ENCODE results near the gene MYO3B.

Gene MYO3B

GRCh38 chr2:170335351-170335750 is 157.4 kb downstream of the MYO3B start:
- no peaks in the 10 kb centered on the region for H3K9me3 ChIP-seq (ENCODE audit: insufficient read depth, low read length)
- H3F3A ChIP-seq (ENCODE audit: insufficient read depth): no peaks in the 10 kb centered on the region
- TF ChIP-seq CTCF (IDR thresholded peaks at IDR 0.05; ENCODE audit: insufficient read depth, low read length, poor library complexity, severe bottlenecking) (no peak), EZH2phosphoT487 (conservative IDR thresholded peaks at IDR 0.05; ENCODE audit: low read length) (no peak)
- H3K79me2 ChIP-seq (ENCODE audit: insufficient read depth, low read length): no peaks in the 10 kb centered on the region
- H3K4me3 ChIP-seq (ENCODE audit: insufficient read depth, low read length, poor library complexity, severe bottlenecking): no peak overlapping the region
- H3K4me2 ChIP-seq (ENCODE audit: low read depth, low read length, poor library complexity, severe bottlenecking): no peak overlapping the region
- H3K36me3 ChIP-seq (ENCODE audit: low read length): no peaks in the 10 kb centered on the region
- no peak overlapping the region for H2AFZ ChIP-seq (ENCODE audit: low read depth, low read length, severe bottlenecking)
- H3K27ac ChIP-seq (ENCODE audit: low read depth, low read length): no peak overlapping the region
- no peaks in the 10 kb centered on the region for H3K27me3 ChIP-seq (ENCODE audit: low read length)
- H4K20me1 ChIP-seq (ENCODE audit: low read depth, low read length): no peaks in the 10 kb centered on the region
- H3K9ac ChIP-seq (ENCODE audit: low read length): no peak overlapping the region
- H3K9me2 ChIP-seq (replicated peaks; ENCODE audit: insufficient read depth, low read length): no peaks in the 10 kb centered on the region

GRCh38 chr2:170336408-170336807 is 158.5 kb downstream of the MYO3B start:
- Histone ChIP-seq H3K27me3 (ENCODE audit: low read length) (no peaks in the 10 kb centered on the region), H3K9me2 (replicated peaks; ENCODE audit: insufficient read depth, low read length) (no peaks in the 10 kb centered on the region), H3K4me2 (ENCODE audit: low read depth, low read length, poor library complexity, severe bottlenecking) (no peak overlapping the region), H3K4me3 (ENCODE audit: insufficient read depth, low read length, poor library complexity, severe bottlenecking) (no peak overlapping the region), H4K20me1 (ENCODE audit: low read depth, low read length) (no peaks in the 10 kb centered on the region), H3K9ac (ENCODE audit: low read length) (no peak overlapping the region), H3K9me3 (ENCODE audit: insufficient read depth, low read length) (no peaks in the 10 kb centered on the region), H3K36me3 (ENCODE audit: low read length) (no peaks in the 10 kb centered on the region), H3F3A (ENCODE audit: insufficient read depth) (no peaks in the 10 kb centered on the region), H2AFZ (ENCODE audit: low read depth, low read length, severe bottlenecking) (no peak overlapping the region), H3K79me2 (ENCODE audit: insufficient read depth, low read length) (no peaks in the 10 kb centered on the region), H3K27ac (ENCODE audit: low read depth, low read length) (no peak overlapping the region)
- TF ChIP-seq CTCF (IDR thresholded peaks at IDR 0.05; ENCODE audit: insufficient read depth, low read length, poor library complexity, severe bottlenecking): no peak
- TF ChIP-seq EZH2phosphoT487 (conservative IDR thresholded peaks at IDR 0.05; ENCODE audit: low read length): no peak

GRCh38 chr2:170336916-170337315 is 159.0 kb downstream of the MYO3B start:
- no peaks in the 10 kb centered on the region for H3K27me3 ChIP-seq (ENCODE audit: low read length)
- no peak overlapping the region for H3K9ac ChIP-seq (ENCODE audit: low read length)
- no peak overlapping the region for H2AFZ ChIP-seq (ENCODE audit: low read depth, low read length, severe bottlenecking)
- H3K27ac ChIP-seq (ENCODE audit: low read depth, low read length): no peak overlapping the region
- no peaks in the 10 kb centered on the region for H3K79me2 ChIP-seq (ENCODE audit: insufficient read depth, low read length)
- H3K4me3 ChIP-seq (ENCODE audit: insufficient read depth, low read length, poor library complexity, severe bottlenecking): no peak overlapping the region
- no peaks in the 10 kb centered on the region for H3K9me2 ChIP-seq (replicated peaks; ENCODE audit: insufficient read depth, low read length)
- no peaks in the 10 kb centered on the region for H3K36me3 ChIP-seq (ENCODE audit: low read length)
- no peak overlapping the region for H3K4me2 ChIP-seq (ENCODE audit: low read depth, low read length, poor library complexity, severe bottlenecking)
- no peak for TF ChIP-seq EZH2phosphoT487 (conservative IDR thresholded peaks at IDR 0.05; ENCODE audit: low read length)
- no peak for TF ChIP-seq CTCF (IDR thresholded peaks at IDR 0.05; ENCODE audit: insufficient read depth, low read length, poor library complexity, severe bottlenecking)
- no peaks in the 10 kb centered on the region for H3K9me3 ChIP-seq (ENCODE audit: insufficient read depth, low read length)
- H4K20me1 ChIP-seq (ENCODE audit: low read depth, low read length): no peaks in the 10 kb centered on the region
- no peaks in the 10 kb centered on the region for H3F3A ChIP-seq (ENCODE audit: insufficient read depth)

Measured in SU-DHL-6 (cell line).